ELF-1 (cell line): ENCODE data around the gene AUTS2.

Experiments
- DNase-seq: peaks from one replicate; pipeline ENCODE4 v3.0.0-alpha.2; 2016; ENCODE audit warnings: low read depth, low spot score

The AUTS2 gene

DNA sequence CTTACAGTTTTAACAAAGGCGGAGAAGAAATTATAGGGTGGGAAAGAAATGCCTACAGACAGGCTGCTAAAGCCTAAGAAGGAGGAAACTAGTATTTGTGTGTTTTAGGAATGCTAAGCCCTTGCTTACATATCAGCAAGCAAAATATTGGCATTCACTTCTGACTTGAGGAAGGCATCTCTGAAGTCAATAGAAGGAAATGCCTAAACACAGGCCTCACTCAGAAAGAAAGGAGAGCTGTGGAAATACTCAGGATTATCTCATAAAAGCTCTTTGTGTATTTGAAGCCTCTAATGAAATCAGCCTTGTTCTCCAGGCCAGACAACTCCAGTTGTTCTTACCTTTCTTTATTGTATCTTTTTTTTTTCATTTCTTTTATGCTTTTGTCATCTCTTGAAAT is 158.0 kb downstream of the AUTS2 start:
- no peak for DNase-seq

DNA sequence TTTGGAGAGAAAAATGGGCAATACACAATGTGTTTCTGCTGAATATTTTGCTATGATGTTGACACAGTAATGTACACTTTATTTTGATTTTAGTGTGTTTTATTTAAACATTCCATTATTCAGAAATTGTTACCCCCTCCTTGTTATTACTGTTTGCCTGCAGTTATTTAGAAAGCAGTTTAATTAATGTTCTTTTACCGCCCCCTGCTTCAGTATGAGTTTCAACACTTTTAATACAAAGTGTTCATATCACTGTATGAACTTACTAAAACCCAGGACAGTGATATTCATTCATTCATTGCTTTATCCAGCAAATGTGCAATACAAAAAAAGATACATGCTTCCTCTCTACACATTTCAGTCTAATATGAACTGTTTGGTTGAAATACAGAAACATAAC is 159.3 kb downstream of the AUTS2 start:
- no peak for DNase-seq

DNA sequence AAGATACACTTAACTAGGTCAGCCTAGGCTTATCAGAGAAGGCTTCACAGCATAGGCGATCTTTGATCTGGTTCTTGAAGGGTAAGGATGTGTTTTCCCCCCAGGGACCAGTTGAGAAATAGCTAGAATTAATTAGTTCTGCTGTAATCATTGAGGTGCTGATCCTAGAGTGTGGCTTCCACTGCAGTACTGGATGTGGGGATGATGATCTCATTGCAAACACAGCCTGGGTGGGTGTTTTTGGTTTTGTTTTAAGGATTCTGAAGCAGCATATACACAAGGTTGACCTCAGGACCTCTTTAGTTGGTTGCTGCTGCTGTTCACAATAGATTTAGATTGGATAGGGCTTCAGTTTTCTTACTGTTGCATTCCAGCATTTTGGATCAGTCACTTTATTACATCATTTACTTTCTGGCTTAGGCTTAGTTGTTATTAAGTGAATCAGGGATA is 159.7 kb downstream of the AUTS2 start:
- DNase-seq, result no peak

DNA sequence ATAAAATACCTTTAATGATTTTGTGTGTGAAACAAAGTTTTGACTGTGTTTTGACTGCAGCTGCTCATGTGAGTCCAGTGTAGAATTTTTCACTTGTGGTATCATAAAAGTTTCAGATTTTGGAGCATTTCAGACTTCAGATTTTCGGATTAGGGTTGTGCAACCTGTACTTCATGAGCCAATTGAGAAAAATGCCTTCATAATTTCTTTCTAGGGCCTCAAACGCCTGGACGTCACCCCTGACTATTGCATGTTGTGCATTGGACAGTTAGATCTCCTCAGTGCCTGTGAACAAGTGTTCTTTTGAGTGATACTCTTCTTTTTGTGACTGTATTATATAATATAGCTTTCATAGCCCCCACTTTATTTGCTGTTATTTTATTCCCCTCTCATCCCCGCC is 161.1 kb downstream of the AUTS2 start:
- no peak for DNase-seq

DNA sequence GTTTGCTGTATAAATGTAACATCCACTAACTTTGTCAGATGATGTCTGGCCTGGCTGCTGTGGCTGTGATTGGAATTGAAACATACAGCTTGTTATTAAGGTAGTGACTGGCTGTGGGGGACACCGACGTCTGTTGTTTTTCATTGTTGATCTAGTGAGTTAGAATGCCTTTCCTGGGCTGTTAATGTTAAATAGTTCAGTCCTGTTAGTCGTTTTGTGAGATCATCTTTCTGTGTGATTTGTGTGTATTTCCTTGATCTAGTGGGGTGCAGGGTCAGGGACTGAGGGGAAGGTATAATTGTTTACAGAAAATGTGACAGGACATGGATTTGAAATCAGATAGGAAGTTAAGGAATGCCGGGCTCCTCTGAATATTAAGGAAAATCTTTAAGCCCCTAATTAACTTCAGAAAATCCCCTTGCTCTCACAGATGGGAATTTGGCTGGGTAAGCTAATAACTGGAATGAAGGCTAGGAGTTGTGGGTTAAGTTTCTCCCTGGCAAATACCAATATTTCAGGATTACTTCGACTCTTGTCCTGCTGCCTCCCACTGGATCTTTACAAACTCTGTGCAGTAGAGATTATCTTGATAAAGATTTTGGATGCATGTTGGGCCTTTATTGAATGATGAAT is 163.1 kb downstream of the AUTS2 start:
- DNase-seq, result no peak

DNA sequence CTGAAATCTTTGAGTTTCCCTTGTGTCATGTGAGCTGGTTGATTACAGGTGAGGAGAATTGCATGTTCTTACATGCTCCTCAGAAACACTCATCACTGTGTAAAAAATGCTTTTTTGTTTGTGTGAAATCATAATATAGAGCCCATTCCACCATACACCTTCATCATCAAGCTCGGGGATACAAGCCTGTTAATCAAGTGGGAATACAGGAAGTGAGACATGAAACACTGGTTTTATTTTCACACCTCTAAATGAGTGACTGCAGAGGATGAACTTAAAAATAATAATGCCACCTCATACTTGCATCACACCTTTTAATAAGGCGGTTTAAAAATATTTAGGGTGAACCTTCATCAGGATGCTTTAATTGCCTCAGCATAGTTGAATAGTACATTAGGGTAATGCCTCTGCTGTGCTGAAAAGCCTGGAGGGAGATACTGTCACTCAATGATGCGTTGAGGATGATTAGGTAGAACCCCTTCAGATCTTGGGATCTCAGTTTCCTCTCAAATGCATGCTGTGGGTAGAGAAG is 164.6 kb downstream of the AUTS2 start:
- DNase-seq, result no peak

DNA sequence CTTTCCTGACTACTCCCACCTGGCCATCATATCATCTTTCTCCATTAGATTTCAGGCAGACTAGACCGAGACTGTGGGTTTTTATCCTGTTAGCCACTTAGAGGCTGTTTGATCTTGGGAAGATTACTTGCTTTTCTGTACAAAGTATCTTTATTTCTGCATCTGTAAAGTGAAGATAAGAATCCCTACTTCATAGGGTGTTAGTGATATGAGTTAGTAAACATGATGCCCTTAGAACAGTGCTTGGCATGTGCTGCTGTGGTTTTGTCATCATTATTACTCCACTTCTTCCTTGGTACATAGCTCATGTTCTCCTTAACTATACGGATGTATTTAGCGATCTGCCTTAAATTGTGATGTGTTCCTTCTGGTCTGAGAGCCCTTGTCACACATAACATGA is 165.2 kb downstream of the AUTS2 start:
- DNase-seq, result no peak

DNA sequence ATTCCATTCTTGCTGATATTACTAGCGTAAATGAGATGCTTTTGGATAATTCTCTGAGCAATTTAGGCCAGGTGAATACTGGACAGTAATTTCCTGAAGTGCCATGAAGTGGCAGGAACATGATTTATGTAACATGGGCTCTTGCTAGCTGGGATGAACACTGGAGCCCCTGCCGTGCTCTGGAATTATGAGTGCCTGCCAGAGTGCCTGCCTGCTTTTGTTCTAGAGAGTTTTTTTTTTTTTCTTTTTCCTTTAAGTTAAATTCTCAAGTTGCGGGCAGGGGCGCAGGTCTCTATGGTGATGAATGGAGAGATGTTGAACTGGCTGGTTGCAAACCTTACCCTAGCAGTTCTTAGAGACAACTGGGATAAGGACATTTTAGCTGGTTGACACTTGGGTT is 165.9 kb downstream of the AUTS2 start:
- DNase-seq, result no peak

DNA sequence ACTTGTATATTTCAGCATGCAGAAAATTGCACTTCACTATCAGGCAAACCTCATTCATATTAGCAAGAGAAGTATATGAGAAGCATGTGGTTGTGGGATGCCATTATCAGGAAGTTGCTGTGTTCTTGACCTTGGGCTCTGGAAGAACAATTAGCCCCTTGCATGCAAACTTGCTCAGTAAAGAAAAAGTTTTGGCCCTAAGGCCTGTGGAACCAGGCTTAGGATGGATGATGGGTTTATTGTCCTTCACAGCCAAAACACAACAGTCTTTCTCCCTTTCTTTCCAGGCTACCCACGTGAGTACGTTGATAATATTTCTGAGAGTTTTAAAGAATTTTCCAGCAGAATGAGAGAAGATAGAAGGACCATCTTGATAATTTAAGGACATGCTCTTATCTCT is 166.4 kb downstream of the AUTS2 start:
- no peak for DNase-seq

DNA sequence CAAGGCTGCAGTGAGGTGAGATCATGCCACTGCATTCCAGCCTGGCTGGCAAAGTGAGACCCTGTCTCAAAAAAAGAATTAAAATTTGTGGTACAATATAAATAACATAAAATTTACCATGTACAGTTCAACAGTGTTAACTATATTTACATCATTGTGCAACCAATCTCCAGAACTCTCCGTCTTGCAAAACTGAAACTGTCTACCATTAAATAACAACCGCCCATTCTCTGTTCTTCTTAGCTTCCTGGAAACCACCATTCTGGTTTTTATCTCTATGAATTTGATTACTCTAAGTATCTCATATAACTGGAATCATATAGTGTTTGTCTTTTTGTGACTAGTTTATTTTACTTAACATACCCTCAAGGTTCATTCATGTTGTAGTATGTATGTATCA is 167.6 kb downstream of the AUTS2 start:
- DNase-seq, result no peak

DNA sequence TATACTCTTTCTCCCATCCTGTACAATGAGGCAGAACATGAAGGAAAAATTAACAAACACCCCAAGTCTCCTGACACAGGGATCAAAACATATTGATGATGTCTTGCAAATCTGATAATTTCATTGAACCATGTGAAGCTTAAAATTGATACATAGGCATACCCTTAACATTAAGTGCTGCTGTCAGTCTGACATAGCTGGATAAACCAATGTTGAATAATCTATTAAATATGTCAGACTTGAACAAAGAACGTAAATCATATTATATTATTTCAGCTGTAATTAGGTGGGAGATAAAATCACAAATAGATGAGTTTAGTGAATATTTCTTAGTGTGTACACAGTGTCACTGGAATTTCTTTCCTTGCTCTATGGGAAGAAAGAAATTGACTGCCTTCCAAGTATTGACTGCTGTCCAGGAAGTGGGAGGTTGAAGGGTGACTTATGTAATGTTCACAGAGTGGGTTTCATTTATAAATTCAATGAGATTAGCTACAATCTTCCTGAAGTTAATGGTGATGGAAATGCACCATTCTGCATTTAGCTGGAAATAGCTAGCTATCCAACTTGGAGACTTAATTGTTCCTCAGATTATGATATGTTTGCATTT is 170.8 kb downstream of the AUTS2 start:
- DNase-seq, result no peak

DNA sequence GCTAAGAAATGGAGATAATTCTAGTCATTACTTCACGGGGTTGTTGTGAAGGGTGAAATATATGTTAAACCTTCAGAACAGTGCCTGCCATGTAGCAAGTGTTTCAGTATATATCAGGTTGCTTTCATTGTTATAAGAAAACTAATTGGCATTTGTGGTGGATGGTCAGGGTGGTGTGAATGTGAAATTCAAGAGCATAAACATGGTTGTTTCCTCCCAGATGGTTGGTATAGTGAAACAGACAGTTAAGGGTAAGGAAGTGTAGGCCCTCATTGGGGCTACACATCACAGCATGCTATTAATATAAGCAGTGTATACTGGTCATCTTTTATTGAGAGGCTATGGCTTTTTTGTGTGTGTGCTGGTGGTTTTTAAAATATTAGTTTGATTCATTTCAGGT is 171.6 kb downstream of the AUTS2 start:
- no peak for DNase-seq

DNA sequence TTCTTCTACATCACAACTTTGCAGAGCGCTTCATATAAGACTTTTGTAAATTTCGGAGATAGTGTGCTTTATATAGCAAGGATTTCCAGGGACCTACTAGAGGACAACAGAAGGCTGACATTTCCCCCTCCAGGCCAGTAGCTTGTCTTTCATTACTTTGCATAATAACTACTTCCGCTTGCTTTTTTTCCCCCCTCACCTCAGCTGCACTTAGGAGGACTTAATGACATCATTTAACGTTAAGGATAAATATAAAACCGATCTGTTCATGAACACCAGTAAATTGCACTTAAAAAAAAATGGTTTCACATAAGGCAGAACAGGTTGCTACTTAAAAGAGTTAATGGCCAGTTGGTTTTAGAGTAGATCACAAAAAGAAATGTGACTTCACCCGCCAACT is 172.3 kb downstream of the AUTS2 start:
- DNase-seq, result no peak

DNA sequence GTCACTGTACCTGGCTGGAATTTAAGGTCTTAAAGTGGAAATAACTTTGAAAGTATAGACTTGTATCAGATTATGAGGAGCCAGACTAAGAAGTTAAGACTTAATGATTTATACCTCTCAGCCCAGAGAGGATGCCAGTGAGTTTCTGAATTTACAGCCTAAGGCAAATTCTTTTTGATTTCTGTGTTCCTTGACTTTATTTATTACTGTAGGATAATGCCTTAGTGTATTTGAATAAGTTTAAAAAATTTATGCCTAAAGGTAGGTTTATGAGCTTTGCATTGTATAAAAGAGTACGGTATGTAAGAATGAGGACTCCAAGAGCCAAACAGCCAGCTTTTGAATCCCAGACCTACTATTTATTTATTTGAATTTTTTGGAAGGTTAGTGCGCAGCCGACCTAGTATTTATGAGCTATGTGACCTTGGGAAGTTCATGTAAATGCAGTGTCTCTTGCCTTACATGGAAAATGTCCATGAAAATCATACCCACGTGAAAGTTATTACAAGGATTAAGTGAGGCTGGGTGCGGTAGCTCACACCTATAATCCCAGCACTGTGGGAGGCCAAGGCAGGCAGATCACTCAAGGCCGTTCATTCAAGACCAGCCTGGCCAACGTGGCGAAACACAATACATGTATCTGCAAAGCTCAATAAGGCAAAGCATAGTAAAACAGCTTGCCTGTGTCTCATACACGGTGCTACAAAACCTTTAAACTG is 174.6 kb downstream of the AUTS2 start:
- no peak for DNase-seq

DNA sequence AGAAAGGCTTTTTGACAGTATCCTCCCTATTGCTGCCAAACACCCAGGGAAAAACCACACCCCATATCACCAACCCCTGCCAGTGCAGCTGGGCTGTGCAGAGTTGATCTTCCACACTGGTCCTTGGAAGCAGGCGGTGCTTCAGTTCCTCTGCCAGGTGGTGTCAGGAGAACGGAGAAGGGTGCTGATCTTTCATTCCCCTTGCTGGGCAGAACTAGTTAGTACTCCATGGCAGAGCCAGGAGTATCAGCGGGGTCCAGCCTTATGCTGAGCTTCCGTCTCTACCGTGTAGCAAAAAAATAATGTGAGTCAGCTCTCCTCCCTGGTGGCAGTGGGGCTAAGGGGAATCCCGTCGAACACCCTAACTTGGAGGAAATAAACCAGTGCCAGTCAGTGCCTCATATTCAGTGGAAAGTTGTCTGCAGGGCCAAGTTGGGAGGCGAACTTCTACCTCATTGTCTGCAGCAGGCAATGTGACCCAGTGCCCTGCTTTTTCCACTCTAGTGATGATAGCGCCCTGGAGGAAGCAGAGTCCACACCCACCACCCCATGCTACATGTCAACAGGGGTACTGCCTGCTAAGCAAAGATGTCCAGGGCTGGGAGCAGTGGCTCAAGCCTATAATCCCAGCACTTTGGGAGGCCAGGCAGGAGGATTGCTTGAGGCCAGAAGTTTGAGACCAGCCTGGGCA is 175.4 kb downstream of the AUTS2 start:
- DNase-seq, result no peak

DNA sequence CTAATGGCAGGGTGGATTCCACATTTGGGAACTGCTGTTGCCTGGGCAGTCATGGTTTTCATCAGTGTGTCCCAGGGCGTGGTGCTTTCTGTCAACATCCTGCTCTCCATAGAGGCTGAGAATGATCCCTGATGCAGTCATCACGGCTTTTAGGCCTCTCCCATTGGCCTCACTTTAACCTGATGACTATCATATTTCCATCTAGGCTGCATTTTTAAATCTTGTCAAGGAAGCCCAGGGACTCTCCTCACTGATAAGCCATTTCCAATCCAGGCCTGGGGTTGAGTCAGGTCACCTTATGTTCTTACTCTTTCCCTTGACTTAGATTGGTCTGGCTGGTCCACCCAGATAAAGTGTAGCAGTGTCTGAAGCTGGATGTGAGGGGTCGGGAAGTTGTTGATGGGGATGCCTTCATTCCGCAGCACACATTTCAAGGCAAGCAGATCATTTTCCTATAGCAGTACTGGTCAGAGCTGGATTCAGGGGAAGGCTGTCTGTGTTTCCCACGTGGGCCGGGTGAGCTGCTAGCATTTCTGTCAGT is 177.0 kb downstream of the AUTS2 start:
- DNase-seq, result peak; percentile 53

DNA sequence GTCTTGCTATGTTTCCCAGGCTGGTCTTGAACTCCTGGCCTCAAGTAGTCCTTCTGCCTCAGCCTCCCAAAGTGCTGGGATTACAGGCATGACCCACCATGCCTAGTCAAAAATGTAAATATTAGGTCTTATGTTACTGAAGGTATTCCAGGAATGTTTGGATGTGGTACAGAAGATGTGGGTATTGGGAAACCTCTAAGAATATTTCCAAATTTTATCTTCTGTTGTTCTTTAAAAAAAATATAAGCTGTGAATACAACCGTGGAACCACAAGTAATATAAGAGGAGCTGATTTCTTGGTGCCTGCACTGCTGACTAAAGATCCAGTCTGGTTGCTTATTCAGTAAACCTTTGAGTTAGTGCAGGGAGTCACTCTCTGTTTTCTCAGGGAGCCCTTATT is 178.3 kb downstream of the AUTS2 start:
- no peak for DNase-seq

DNA sequence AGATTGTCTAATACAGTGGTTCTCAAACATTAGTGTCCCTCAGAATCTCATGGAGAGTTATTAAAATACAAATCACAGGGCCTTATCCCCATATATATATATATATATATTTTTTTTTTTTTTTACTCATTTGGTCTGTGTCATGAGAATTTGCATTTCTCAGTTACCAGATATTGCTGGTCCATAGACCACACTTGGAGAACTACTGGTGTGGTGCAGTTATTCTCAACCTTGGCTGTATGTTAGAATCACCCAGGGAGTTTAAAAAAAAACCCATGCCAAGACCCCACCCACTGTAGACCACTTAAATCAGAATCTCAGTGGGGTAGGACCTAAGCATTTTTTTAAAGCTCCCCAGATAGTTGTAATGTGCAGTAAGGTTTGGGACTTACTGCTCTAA is 179.9 kb downstream of the AUTS2 start:
- DNase-seq, result no peak

DNA sequence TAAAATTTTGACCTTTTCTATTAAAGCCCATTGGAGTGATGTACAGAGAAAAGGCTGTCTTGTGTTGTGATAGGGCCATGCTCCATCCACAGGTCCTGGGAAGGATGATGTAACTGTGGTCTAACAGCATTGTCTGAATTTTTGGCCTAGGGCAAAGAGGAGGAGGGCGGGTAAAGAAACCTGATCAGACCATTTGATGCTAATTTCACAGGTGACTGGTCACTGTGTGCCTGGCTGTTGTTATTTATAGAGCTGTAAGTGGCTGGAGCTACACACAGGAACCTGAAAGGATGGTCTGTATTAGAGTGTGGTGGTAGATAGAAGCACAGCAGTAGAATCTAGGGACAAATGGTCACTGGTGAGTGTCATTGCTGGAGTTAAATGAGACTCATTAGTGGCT is 182.1 kb downstream of the AUTS2 start:
- peak; percentile 93 for DNase-seq

DNA sequence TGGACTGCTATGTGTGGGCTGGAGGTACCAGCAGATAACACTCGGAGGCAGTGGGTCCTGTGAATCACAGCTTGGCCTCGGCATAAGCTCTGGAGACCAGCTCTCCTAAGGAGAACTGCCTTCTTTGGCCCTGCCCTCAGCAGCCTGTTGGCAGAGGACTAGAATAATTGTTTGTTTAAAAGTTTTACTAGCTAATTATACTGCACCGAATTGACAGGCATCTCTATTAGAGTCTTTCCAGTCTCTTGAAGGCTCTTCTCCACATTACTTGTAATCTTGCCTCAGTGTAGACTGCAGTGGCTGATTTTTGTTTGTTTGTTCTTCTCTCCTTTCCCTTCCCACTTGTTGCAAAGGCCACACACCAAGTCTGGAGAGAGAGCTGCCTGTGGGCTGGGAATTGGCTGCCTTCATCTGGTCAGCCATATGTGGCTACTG is 183.2 kb downstream of the AUTS2 start:
- DNase-seq, result no peak

DNA sequence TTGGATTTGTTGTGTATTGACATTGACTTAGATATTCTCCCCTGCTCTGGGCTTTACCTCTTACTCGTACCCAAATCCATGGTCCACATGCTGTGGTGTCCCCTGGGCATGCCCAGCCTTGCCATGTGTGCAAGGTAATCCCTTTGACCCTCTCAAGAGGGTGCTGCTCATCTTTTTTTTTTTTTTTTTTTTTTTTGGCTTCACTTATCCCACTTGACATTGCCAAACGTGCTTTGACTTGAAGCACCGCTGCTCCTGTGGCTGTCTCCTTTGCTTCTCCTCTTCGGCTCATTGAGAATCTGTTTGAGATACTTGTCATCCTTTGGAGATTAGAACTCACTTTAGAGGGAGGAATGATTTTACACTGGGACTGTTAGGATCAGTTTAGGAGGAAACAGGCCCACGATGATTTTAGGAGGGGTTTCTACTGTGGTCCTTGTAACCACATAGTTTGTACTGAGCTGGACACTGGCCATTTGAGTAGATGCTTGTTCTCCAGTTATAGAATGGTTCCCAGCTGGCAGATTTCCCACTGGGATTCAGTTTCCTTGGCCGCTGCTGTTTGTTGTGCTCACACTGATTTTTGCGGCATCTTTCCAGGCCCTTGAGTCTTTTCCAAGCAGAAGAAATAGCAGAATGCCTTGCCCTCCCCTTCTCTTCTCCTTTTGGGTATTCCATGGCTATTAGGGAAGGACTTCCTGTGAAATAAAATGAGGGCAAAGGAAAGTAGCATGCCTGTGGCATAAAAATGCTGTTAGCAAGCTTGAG is 184.8 kb downstream of the AUTS2 start:
- DNase-seq, result no peak
